Tibial artery (tissue), 4 donors: ENCODE results near the gene JHY.

Source experiments
- DNase-seq, 2 donors: peaks; one replicate each; pipeline ENCODE4 v3.0.0-alpha.2; 2019
- H3K27ac ChIP-seq, 2 donors: fragments of 200-600 bp; sonication (generic) in 1 of 2; 1 replicate in 1 of 2; 2 replicates in 1 of 2; pipeline ENCODE4 v1.5.1; 2018 to 2019; ENCODE audit warnings: mild to moderate bottlenecking in 1 of 2
- H3K27me3 ChIP-seq, 2 donors: fragments of 200-600 bp; sonication (generic) in 1 of 2; one replicate each; pipeline versions ENCODE4 v1.5.1 to v1.6.0; 2016 to 2019
- H3K36me3 ChIP-seq, 3 donors: fragments of 200-600 bp; sonication (generic) in 2 of 3; one replicate each; pipeline ENCODE4 v1.5.1; 2016 to 2019; ENCODE audit warnings: mild to moderate bottlenecking in 2 of 3
- H3K4me1 ChIP-seq, 4 donors: fragments of 200-600 bp; sonication (generic) in 2 of 4; 1 replicate in 3 of 4; 2 replicates in 1 of 4; pipeline ENCODE4 v1.5.1; 2016 to 2019
- H3K4me3 ChIP-seq, 2 donors: fragments of 200-600 bp; sonication (generic) in 1 of 2; 1 replicate in 1 of 2; 2 replicates in 1 of 2; pipeline ENCODE4 v1.5.1; 2018 to 2019; ENCODE audit warnings: mild to moderate bottlenecking in 2 of 2
- H3K9me3 ChIP-seq, 3 donors: fragments of 200-600 bp; sonication (generic) in 1 of 3; one replicate each; pipeline ENCODE4 v1.5.1; 2016 to 2019
- CTCF ChIP-seq, 2 experiments: fragments of 200-600 bp in 1 of 2; fragments of 450-650 bp in 1 of 2; IDR thresholded peaks; one replicate each; pipeline ENCODE4 v1.5.1; 2017 to 2019; ENCODE audit warnings: antibody characterized with exemption in 2 of 2, mild to moderate bottlenecking in 1 of 2, moderate library complexity in 1 of 2
- intact Hi-C: fragments of 100-400 bp; cut with DNase I; formaldehyde crosslinking; loops from one replicate; pipeline ENCODE4 v1.15.0; 2023; ENCODE audit warnings: low total_unique reads

JHY gene

GRCh38 chr11:122882189-122882856 is at the start of gene JHY:
Gene JHY (plus strand): TSS chr11:122882759. CDS start chr11:122885850, 3,091 bp downstream.
- peak in 1 of 2 donors; percentile 74 for DNase-seq
- Histone ChIP-seq H3K27me3 (no peaks in the 10 kb centered on the region), H3K4me3 (peak within 1 kb of the TSS; percentile 63 to 74), H3K4me1 (peaks cover 0 to 13% (median 4%) of the 10 kb centered on the region in 4 donors), H3K9me3 (no peaks in the 10 kb centered on the region), H3K36me3 (peaks cover 0 to 8% (median 0%) of the 10 kb centered on the region in 3 donors), H3K27ac (peak within 1 kb of the TSS; percentile 75 to 83)
- no peak for TF ChIP-seq CTCF (IDR thresholded peaks at IDR 0.05)
- intact Hi-C loops: no loop called here

- no peak for TF ChIP-seq CTCF (IDR thresholded peaks at IDR 0.05)
- H3K27ac ChIP-seq: no peak overlapping the region
- no peaks in the 10 kb centered on the region for H3K4me1 ChIP-seq
- intact Hi-C loops: no loop called here
- no peak overlapping the region for H3K4me3 ChIP-seq
- H3K36me3 ChIP-seq: no peaks in the 10 kb centered on the region
- no peak for DNase-seq
- H3K27me3 ChIP-seq: no peaks in the 10 kb centered on the region
- H3K9me3 ChIP-seq: no peaks in the 10 kb centered on the region
Observed at GRCh38 chr11:122833846-122834464, 48.6 kb upstream of the JHY start.

GRCh38 chr11:122836916-122837315 is 45.6 kb upstream of the JHY start:
- Histone ChIP-seq H3K4me3 (no peak overlapping the region), H3K4me1 (no peaks in the 10 kb centered on the region), H3K36me3 (no peaks in the 10 kb centered on the region), H3K9me3 (no peaks in the 10 kb centered on the region), H3K27me3 (no peaks in the 10 kb centered on the region), H3K27ac (no peak overlapping the region)
- no peak for DNase-seq
- TF ChIP-seq CTCF (IDR thresholded peaks at IDR 0.05): no peak
- intact Hi-C loops: no loop called here

GRCh38 chr11:122837528-122838346 is 44.8 kb upstream of the JHY start:
- intact Hi-C loops: no loop called here
- no peak for TF ChIP-seq CTCF (IDR thresholded peaks at IDR 0.05)
- no peaks in the 10 kb centered on the region for H3K4me1 ChIP-seq
- no peaks in the 10 kb centered on the region for H3K36me3 ChIP-seq
- H3K9me3 ChIP-seq: no peaks in the 10 kb centered on the region
- no peak overlapping the region for H3K4me3 ChIP-seq
- DNase-seq: no peak
- no peaks in the 10 kb centered on the region for H3K27me3 ChIP-seq
- no peak overlapping the region for H3K27ac ChIP-seq

- intact Hi-C loops: no loop called here
- Histone ChIP-seq H3K4me3 (no peak overlapping the region), H3K27ac (no peak overlapping the region), H3K4me1 (no peaks in the 10 kb centered on the region), H3K9me3 (no peaks in the 10 kb centered on the region), H3K27me3 (peaks cover 0 to 3% of the 10 kb centered on the region in 2 donors), H3K36me3 (no peaks in the 10 kb centered on the region)
- no peak for TF ChIP-seq CTCF (IDR thresholded peaks at IDR 0.05)
- no peak for DNase-seq
Observed at GRCh38 chr11:122843281-122844141, 39.0 kb upstream of the JHY start.
